SK-N-MC (cell line): Measurements from ENCODE around the gene TAPBP.

Experiments
- EZH2 ChIP-seq: fragments of 200-600 bp; sonication (generic); IDR thresholded peaks from one replicate; pipeline ENCODE4 v1.6.1; 2017; ENCODE audit warnings: antibody characterized with exemption
- POLR2AphosphoS5 ChIP-seq: IDR thresholded peaks from 2 replicates; pipeline ENCODE4 v1.6.1; 2012; ENCODE audit warnings: mild to moderate bottlenecking, low read depth, low read length, borderline replicate concordance

GRCh38 chr6:33305052-33305451 lies 8.8 kb downstream of the TAPBP start:
- TF ChIP-seq POLR2AphosphoS5 (no peak), EZH2 (no peak)
